HepG2 (cell line): ENCODE data around the gene TMEM9. TPM values are rescaled to one million over a fixed set of nuclear protein-coding genes. Genes with fewer than 3 reads are reported as not detected.

Experiments used
- ATAC-seq: fragments of 200-7000 bp; cut with Tn5 transposase; 3 replicates; pipeline ENCODE4 v1.9.1; 2020; ENCODE audit warnings: mild to moderate bottlenecking, moderate library complexity
- BruUV-seq: library from RNA; stranded (reverse); fragments of 400-500 nt; replicated peaks from 2 replicates; lab custom pipeline; 2021; lab: Mats Ljungman, UMichigan
- CTCF ChIA-PET: fragments of 300-600 bp; formaldehyde crosslinking; extraction: SDS; loops from one replicate; lab custom pipeline; 2021; ENCODE audit warnings: low total read pairs, inconsistent platforms, low intra/inter-chr PET ratio; lab: Yijun Ruan, JAX
- POLR2A ChIA-PET: fragments of 350-600 bp; sonication (Branson Sonifier 250); formaldehyde crosslinking; loops from one replicate; lab custom pipeline; 2020; ENCODE audit warnings: antibody characterized with exemption, inconsistent platforms; lab: Yijun Ruan, JAX
- DNase-seq: peaks from one replicate; pipeline ENCODE4 v3.0.0-alpha.2; 2015; ENCODE audit warnings: low spot score
- FAIRE-seq: peaks from 3 replicates; lab custom pipeline; 2011; peaks lifted over from hg19 to GRCh38; lab: Jason Lieb, UNC
- H2AFZ ChIP-seq: one replicate; pipeline ENCODE4 v1.6.1; 2011; ENCODE audit warnings: low read length, inconsistent platforms
- H3K27ac ChIP-seq: fragments of 300-600 bp; 3 replicates; pipeline ENCODE4 v1.8.0; 2011; ENCODE audit warnings: mixed run types, mild to moderate bottlenecking, mixed read lengths, low read length, inconsistent platforms; ENCODE audit not compliant: insufficient read depth; ENCODE audit errors: extremely low read length
- H3K27me3 ChIP-seq, 2 experiments: fragments of 200-600 bp in 1 of 2; 2 replicates in 1 of 2; 3 replicates in 1 of 2; pipeline versions ENCODE4 v1.6.0 to v1.8.0; 2011; ENCODE audit warnings: low read length in 2 of 2, mild to moderate bottlenecking in 2 of 2, moderate library complexity in 2 of 2, inconsistent platforms in 1 of 2; ENCODE audit not compliant: insufficient read depth in 2 of 2, control insufficient read depth in 1 of 2
- H3K36me3 ChIP-seq, 2 experiments: fragments of 200-600 bp in 1 of 2; replicated peaks in 1 of 2; 2 replicates in 1 of 2; 3 replicates in 1 of 2; pipeline versions ENCODE4 v1.5.1 to v1.8.0; 2011; ENCODE audit warnings: low read length in 2 of 2, inconsistent platforms in 1 of 2; ENCODE audit not compliant: insufficient read depth in 2 of 2, control insufficient read depth in 1 of 2
- H3K4me1 ChIP-seq: 2 replicates; pipeline ENCODE4 v1.5.1; 2012; ENCODE audit warnings: low read length, inconsistent platforms; ENCODE audit not compliant: insufficient read depth
- H3K4me2 ChIP-seq: 2 replicates; pipeline ENCODE4 v1.6.0; 2011; ENCODE audit warnings: low read depth, low read length, inconsistent platforms
- H3K4me3 ChIP-seq, 3 experiments: fragments of 200-600 bp in 1 of 3; sonication (generic), shearing (Covaris generic) in 1 of 3; replicated peaks in 1 of 3; 2 replicates each; pipeline ENCODE4 v1.5.1; 2011 to 2016; ENCODE audit warnings: low read length in 3 of 3, inconsistent platforms in 2 of 3, low read depth in 2 of 3, mild to moderate bottlenecking in 2 of 3, control low read depth in 1 of 3, mixed read lengths in 1 of 3; ENCODE audit not compliant: insufficient read depth in 1 of 3
- H3K79me2 ChIP-seq: one replicate; pipeline ENCODE4 v1.6.1; 2011; ENCODE audit warnings: low read length, inconsistent platforms; ENCODE audit not compliant: insufficient read depth
- H3K9ac ChIP-seq: 2 replicates; pipeline ENCODE4 v1.6.0; 2011; ENCODE audit warnings: mild to moderate bottlenecking, low read depth, low read length, inconsistent platforms; ENCODE audit not compliant: insufficient read depth
- H3K9me3 ChIP-seq: 2 replicates; pipeline ENCODE4 v1.5.1; 2012; ENCODE audit warnings: mild to moderate bottlenecking, low read length
- H4K20me1 ChIP-seq: 2 replicates; pipeline ENCODE4 v1.6.0; 2011; ENCODE audit warnings: inconsistent platforms, mild to moderate bottlenecking, low read length, moderate library complexity; ENCODE audit not compliant: insufficient read depth
- CBX5 ChIP-seq: sonication (generic); formaldehyde crosslinking; IDR thresholded peaks from 2 replicates; pipeline ENCODE4 v1.4.0; 2020; ENCODE audit warnings: missing genetic modification reagents, borderline replicate concordance
- HMGXB4 ChIP-seq, 2 experiments: sonication (generic) in 1 of 2; formaldehyde crosslinking in 1 of 2; IDR thresholded peaks; 2 replicates each; pipeline versions ENCODE4 v1.4.0 to v1.6.1; 2018 to 2020; ENCODE audit warnings: missing genetic modification reagents in 2 of 2, borderline replicate concordance in 1 of 2, low read depth in 1 of 2, mild to moderate bottlenecking in 1 of 2, missing biosample characterization in 1 of 2
- SMAD3 ChIP-seq: sonication (generic); formaldehyde crosslinking; IDR thresholded peaks from 2 replicates; pipeline ENCODE4 v1.4.0; 2020; ENCODE audit warnings: missing genetic modification reagents
- SOX13 ChIP-seq, 3 experiments: fragments of 450-650 bp in 1 of 3; sonication (generic) in 1 of 3; formaldehyde crosslinking in 1 of 3; IDR thresholded peaks in 2 of 3; conservative IDR thresholded peaks in 1 of 3; 2 replicates each; pipeline versions ENCODE4 v1.5.0 to v1.6.1; 2016 to 2020; ENCODE audit warnings: antibody characterized with exemption in 1 of 3, mild to moderate bottlenecking in 1 of 3, missing compliant biosample characterization in 1 of 3, missing genetic modification reagents in 1 of 3, moderate library complexity in 1 of 3
- TMF1 ChIP-seq: sonication (generic); formaldehyde crosslinking; IDR thresholded peaks from 2 replicates; pipeline ENCODE4 v1.8.1; 2022; ENCODE audit warnings: low read depth, missing genetic modification reagents
- TRAFD1 ChIP-seq: sonication (generic); formaldehyde crosslinking; IDR thresholded peaks from 2 replicates; pipeline ENCODE4 v1.5.1; 2020; ENCODE audit warnings: missing genetic modification reagents, mild to moderate bottlenecking, borderline replicate concordance
- ZNF276 ChIP-seq: sonication (generic); formaldehyde crosslinking; IDR thresholded peaks from 2 replicates; pipeline ENCODE4 v1.4.0; 2020; ENCODE audit warnings: mild to moderate bottlenecking, low read depth, missing genetic modification reagents
- ZNF34 ChIP-seq: sonication (generic); formaldehyde crosslinking; IDR thresholded peaks from 2 replicates; pipeline ENCODE4 v1.4.0; 2020; ENCODE audit warnings: mild to moderate bottlenecking, missing genetic modification reagents, borderline replicate concordance
- ZNF367 ChIP-seq: sonication (generic); formaldehyde crosslinking; IDR thresholded peaks from 2 replicates; pipeline ENCODE4 v1.4.0; 2020; ENCODE audit warnings: missing genetic modification reagents, borderline replicate concordance
- ZNF770 ChIP-seq: sonication (generic); formaldehyde crosslinking; IDR thresholded peaks from 2 replicates; pipeline ENCODE4 v1.5.0; 2020; ENCODE audit warnings: mild to moderate bottlenecking, missing genetic modification reagents
- ZNF800 ChIP-seq: sonication (generic); formaldehyde crosslinking; IDR thresholded peaks from 2 replicates; pipeline ENCODE4 v1.4.0; 2020; ENCODE audit warnings: missing genetic modification reagents
- WGBS: methylation state at CpG from one replicate; pipeline ENCODE4 v1.1.6; 2017; ENCODE audit warnings: low lambda C conversion rate; 5-methylcytosine and 5-hydroxymethylcytosine counted together
- in situ Hi-C: cut with HindIII; loops from 2 replicates; pipeline ENCODE4 v1.10.0; 2017; ENCODE audit warnings: low pct_unique_long_range_greater_than_20kb; ENCODE audit not compliant: extremely low pct_ligation_motif_present
- intact Hi-C: fragments of 100-400 bp; cut with micrococcal nuclease; formaldehyde crosslinking; loops from one replicate; pipeline ENCODE4 v1.10.0; 2022; ENCODE audit not compliant: unreplicated experiment
- polyA plus RNA-seq, 8 experiments: library from polyadenylated mRNA; depleted of rRNA in 3 of 8; stranded (reverse) in 7 of 8; unstranded in 1 of 8; fragments of >200 nt; fragmentation: Illumina TruSeq in 4 of 8; extraction: Trizol in 4 of 8; gene quantifications; 2 replicates each; pipeline versions ENCODE4 v1.2.1 to v1.2.3, GENCODE V29; 2011 to 2016; ENCODE audit warnings: low read depth in 4 of 8, missing spikeins in 1 of 8, mixed read lengths in 1 of 8; ENCODE audit not compliant: insufficient read depth in 1 of 8
- total RNA-seq, 5 experiments: library from RNA; depleted of rRNA; stranded (reverse); fragments of >200 nt; fragmentation: Illumina TruSeq; extraction: Trizol; gene quantifications; 2 replicates each; pipeline ENCODE4 v1.2.3, GENCODE V29; 2016; ENCODE audit warnings: low read depth in 1 of 5

The TMEM9 gene
- total and polyA plus RNA-seq, 2 of the 13 experiments (the other 11 are each of a cell fraction or from before 2014, with no cell fraction given) = 60.9 to 102 TPM

- WGBS = 50% methylated on average over 2 of the region's 2 CpGs
- in situ Hi-C loops = no loop called here
- Histone ChIP-seq H3K9ac (no peak overlapping the region), H3K27ac (peak overlapping the region; percentile 38), H3K79me2 (no peaks in the 10 kb centered on the region), H3K27me3 (no peaks in the 10 kb centered on the region; a peak in 2 of 5 replicates), H3K4me3 (peak overlapping the region in 1 of 3 experiments; percentile 25; a peak in 1 of 6 replicates), H3K4me2 (peak overlapping the region; percentile 65), H2AFZ (no peak overlapping the region), H4K20me1 (no peaks in the 10 kb centered on the region), H3K36me3 (no peaks in the 10 kb centered on the region), H3K4me1 (peaks cover 54% of the 10 kb centered on the region), H3K9me3 (no peaks in the 10 kb centered on the region)
- POLR2A ChIA-PET = interaction anchor here (5.0 kb wide), 1 partner anchor 15 kb away, joined by 30 read pairs; the partner anchor contains the start of gene TMEM9
- BruUV-seq = TSS peak; percentile 54
- CTCF ChIA-PET = interaction anchor here (2.0 kb wide), 1 partner anchor 53 kb away, joined by 6 read pairs; no protein-coding TSS in a partner anchor
- no peak for DNase-seq
- intact Hi-C loops = loop anchor here (1.0 to 2.0 kb wide), 3 partner anchors 16 to 53 kb away; partner anchors contain the start of gene TMEM9
- no peak for ATAC-seq
- no peak for FAIRE-seq
- TF ChIP-seq ZNF367 (CRISPR knock-in tag) = no peak
- no peak for TF ChIP-seq TMF1 (CRISPR knock-in tag)
- 0 out of 2 replicates have a peak, but pooled peaks have one; percentile 78 for TF ChIP-seq TRAFD1
- TF ChIP-seq SOX13 (IDR thresholded peaks at IDR 0.05) = peak; percentile 7; the same call in 1 of the 2 replicates
- TF ChIP-seq SOX13 (CRISPR knock-in tag; conservative IDR thresholded peaks at IDR 0.05 in 1 of 2, IDR thresholded peaks at IDR 0.05 in 1 of 2) = no peak
- no peak for TF ChIP-seq ZNF276 (CRISPR knock-in tag)
- no peak for TF ChIP-seq SMAD3 (CRISPR knock-in tag)
- 0 out of 2 replicates have a peak, but pooled peaks have one; percentile 37 for TF ChIP-seq ZNF34
- TF ChIP-seq HMGXB4 (CRISPR knock-in tag; IDR thresholded peaks at IDR 0.05; ENCODE audit: borderline replicate concordance in 1 of 2, low read depth in 1 of 2) = 0 out of 4 replicates have a peak, but pooled peaks of 1 of the 2 experiments have one; percentile 7
- TF ChIP-seq CBX5 (CRISPR knock-in tag) = no peak
- peak; percentile 6; the same call in 1 of the 2 replicates for TF ChIP-seq ZNF770
- peak; percentile 7; the same call in 1 of the 2 replicates for TF ChIP-seq ZNF800 (CRISPR knock-in tag)
Observed at GRCh38 chr1:201169971-201170532, 15.8 kb upstream of the TMEM9 start.
